Astrocyte of the spinal cord (primary cell): ENCODE measurements around the gene KIZ.

Experiments
- DNase-seq: peaks from one replicate; pipeline ENCODE4 v3.0.0; 2011; ENCODE audit warnings: low read depth, low spot score
- H3K4me3 ChIP-seq: 2 replicates; pipeline ENCODE4 v1.5.1; 2011; ENCODE audit warnings: low read depth, mild to moderate bottlenecking, low read length, moderate library complexity
- CTCF ChIP-seq: IDR thresholded peaks from 2 replicates; pipeline ENCODE4 v1.5.1; 2012; ENCODE audit warnings: low read depth, mild to moderate bottlenecking, low read length, inconsistent platforms
- in situ Hi-C: cut with HindIII; loops from 2 replicates; pipeline ENCODE4 v1.10.0; 2017; ENCODE audit warnings: low sequenced_read_pairs

Gene KIZ

GRCh38 chr20:21136015-21136732 lies 10.3 kb downstream of the KIZ start:
- no peak for DNase-seq
- TF ChIP-seq CTCF, result no peak
- in situ Hi-C loops, result no loop called here
- H3K4me3 ChIP-seq, result no peak overlapping the region

GRCh38 chr20:21137078-21137477 lies 11.2 kb downstream of the KIZ start:
- no peak for TF ChIP-seq CTCF
- DNase-seq, result no peak
- in situ Hi-C loops, result no loop called here
- no peak overlapping the region for H3K4me3 ChIP-seq

GRCh38 chr20:21139881-21140566 lies 14.1 kb downstream of the KIZ start:
- TF ChIP-seq CTCF, result no peak
- DNase-seq, result no peak
- in situ Hi-C loops, result no loop called here
- H3K4me3 ChIP-seq, result no peak overlapping the region

GRCh38 chr20:21141825-21142224 lies 15.9 kb downstream of the KIZ start:
- H3K4me3 ChIP-seq, result no peak overlapping the region
- no peak for TF ChIP-seq CTCF
- in situ Hi-C loops, result no loop called here
- DNase-seq, result no peak

- TF ChIP-seq CTCF, result no peak
- in situ Hi-C loops, result no loop called here
- H3K4me3 ChIP-seq, result no peak overlapping the region
- no peak for DNase-seq
Observed at GRCh38 chr20:21143194-21143890, 17.5 kb downstream of the KIZ start.

GRCh38 chr20:21145424-21145823 lies 19.5 kb downstream of the KIZ start:
- no peak overlapping the region for H3K4me3 ChIP-seq
- DNase-seq, result no peak
- in situ Hi-C loops, result no loop called here
- no peak for TF ChIP-seq CTCF
